ENCODE data around the gene GPR84. TPM values are rescaled to one million over a fixed set of nuclear protein-coding genes. Genes with fewer than 3 reads are reported as not detected.
A peak's percentile ranks its signal among the peaks of the same experiment; 100 is the strongest.

GPR84 gene
- total and polyA plus RNA-seq, 9 of the 15 experiments (the other 6 are each of a cell fraction or from before 2014, with no cell fraction given) = 0.07 to 0.18 (median 0.11) TPM; not detected in 5

DNA sequence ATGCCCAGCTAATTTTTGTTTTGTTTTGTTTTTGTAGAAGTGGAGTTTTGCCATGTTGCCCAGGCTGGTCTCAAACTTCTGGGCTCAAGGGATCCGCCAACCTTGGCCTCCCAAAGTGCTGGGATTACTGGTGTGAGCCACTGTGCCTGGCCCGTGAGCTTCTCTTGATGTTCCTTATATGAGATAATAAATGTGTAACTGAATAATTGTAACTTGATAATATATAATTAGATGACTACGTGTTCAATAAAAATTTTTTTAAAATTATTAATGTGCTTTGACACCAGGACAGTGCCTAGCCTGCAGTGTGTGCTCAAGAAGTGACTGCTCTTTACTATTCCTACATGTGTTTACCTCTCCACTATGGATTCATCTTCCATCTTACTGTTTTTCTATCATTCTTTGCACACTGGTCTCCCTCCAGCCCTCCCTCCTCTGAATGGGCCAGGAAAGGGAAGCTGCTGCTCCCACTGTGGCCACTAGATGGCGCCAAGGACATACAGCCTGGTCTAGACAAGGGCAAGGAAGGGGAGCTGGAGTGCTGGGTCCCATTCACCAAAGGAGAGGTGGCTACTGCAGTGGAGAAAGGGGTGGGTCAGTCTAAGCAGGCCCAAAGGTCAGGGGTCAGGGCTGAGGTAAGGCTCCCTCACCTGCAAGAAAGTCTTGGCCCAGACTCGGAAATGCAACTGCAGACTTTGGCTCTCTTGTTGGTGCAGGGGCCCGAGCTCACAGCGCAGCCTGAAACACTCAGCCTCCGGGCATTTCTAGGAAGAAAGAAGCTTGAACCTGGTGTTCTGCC, 34.9 kb upstream of the GPR84 start (continued):
- TF ChIP-seq, protein P1, sequence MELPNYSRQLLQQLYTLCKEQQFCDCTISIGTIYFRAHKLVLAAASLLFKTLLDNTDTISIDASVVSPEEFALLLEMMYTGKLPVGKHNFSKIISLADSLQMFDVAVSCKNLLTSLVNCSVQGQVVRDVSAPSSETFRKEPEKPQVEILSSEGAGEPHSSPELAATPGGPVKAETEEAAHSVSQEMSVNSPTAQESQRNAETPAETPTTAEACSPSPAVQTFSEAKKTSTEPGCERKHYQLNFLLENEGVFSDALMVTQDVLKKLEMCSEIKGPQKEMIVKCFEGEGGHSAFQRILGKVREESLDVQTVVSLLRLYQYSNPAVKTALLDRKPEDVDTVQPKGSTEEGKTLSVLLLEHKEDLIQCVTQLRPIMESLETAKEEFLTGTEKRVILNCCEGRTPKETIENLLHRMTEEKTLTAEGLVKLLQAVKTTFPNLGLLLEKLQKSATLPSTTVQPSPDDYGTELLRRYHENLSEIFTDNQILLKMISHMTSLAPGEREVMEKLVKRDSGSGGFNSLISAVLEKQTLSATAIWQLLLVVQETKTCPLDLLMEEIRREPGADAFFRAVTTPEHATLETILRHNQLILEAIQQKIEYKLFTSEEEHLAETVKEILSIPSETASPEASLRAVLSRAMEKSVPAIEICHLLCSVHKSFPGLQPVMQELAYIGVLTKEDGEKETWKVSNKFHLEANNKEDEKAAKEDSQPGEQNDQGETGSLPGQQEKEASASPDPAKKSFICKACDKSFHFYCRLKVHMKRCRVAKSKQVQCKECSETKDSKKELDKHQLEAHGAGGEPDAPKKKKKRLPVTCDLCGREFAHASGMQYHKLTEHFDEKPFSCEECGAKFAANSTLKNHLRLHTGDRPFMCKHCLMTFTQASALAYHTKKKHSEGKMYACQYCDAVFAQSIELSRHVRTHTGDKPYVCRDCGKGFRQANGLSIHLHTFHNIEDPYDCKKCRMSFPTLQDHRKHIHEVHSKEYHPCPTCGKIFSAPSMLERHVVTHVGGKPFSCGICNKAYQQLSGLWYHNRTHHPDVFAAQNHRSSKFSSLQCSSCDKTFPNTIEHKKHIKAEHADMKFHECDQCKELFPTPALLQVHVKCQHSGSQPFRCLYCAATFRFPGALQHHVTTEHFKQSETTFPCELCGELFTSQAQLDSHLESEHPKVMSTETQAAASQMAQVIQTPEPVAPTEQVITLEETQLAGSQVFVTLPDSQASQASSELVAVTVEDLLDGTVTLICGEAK (IDR thresholded peaks at IDR 0.05) = no peak
- TF ChIP-seq, protein P1 (CRISPR knock-in tag; IDR thresholded peaks at IDR 0.05) = no peak
- TF ChIP-seq RHOXF2B (CRISPR knock-in tag; conservative IDR thresholded peaks at IDR 0.05) (no peak), PHF21A (IDR thresholded peaks at IDR 0.05; ENCODE audit: borderline replicate concordance, low read depth) (no peak), HNRNPLL (IDR thresholded peaks at IDR 0.05; ENCODE audit: low read depth, low read length, poor library complexity, severe bottlenecking) (peak; percentile 20), TRIM28 (IDR thresholded peaks at IDR 0.05) (no peak), HDGF (IDR thresholded peaks at IDR 0.05) (peak; percentile 82), TEAD2 (tag; IDR thresholded peaks at IDR 0.05) (no peak), TAF1 (IDR thresholded peaks at IDR 0.05; ENCODE audit: control insufficient read depth, extremely low read depth, insufficient read depth, low read length, severe bottlenecking) (no peak), GATAD2A (IDR thresholded peaks at IDR 0.05) (no peak), HCFC1 (IDR thresholded peaks at IDR 0.05; ENCODE audit: low read depth, low read length) (peak; percentile 29; the same call in 1 of the 2 replicates), BRCA1 (IDR thresholded peaks at IDR 0.05) (no peak), BRCA1 (CRISPR knock-in tag; IDR thresholded peaks at IDR 0.05) (no peak), ELF1 (tag; IDR thresholded peaks at IDR 0.05) (no peak), ARID2 (IDR thresholded peaks at IDR 0.05) (peak; percentile 94), NR2C2 (CRISPR knock-in tag; IDR thresholded peaks at IDR 0.05) (no peak), NR2C2 (tag; IDR thresholded peaks at IDR 0.05) (peak; percentile 40; the same call in 1 of the 2 replicates), RAD21 (CRISPR knock-in tag; conservative IDR thresholded peaks at IDR 0.05 in 1 of 2, IDR thresholded peaks at IDR 0.05 in 1 of 2) (peak; percentile 95)
- TF ChIP-seq, protein P2, sequence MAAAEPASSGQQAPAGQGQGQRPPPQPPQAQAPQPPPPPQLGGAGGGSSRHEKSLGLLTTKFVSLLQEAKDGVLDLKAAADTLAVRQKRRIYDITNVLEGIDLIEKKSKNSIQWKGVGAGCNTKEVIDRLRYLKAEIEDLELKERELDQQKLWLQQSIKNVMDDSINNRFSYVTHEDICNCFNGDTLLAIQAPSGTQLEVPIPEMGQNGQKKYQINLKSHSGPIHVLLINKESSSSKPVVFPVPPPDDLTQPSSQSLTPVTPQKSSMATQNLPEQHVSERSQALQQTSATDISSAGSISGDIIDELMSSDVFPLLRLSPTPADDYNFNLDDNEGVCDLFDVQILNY (CRISPR knock-in tag; IDR thresholded peaks at IDR 0.05) = no peak

Measured in K562 (cell line).